GM23338 (cell line): Measurements from ENCODE around the gene THSD7A. TPM values are rescaled to one million over a fixed set of nuclear protein-coding genes. Genes with fewer than 3 reads are reported as not detected.

ENCODE experiments used
- ATAC-seq: fragments of 200-7000 bp; cut with Tn5 transposase; 3 replicates; pipeline ENCODE4 v1.9.1; 2020
- DNase-seq: peaks from one replicate; pipeline ENCODE4 v3.0.0-alpha.2; 2015; ENCODE audit warnings: low spot score
- H2AFZ ChIP-seq: fragments of 200-600 bp; sonication (generic); 2 replicates; pipeline ENCODE4 v1.8.0; 2016; ENCODE audit warnings: antibody characterized with exemption, mild to moderate bottlenecking, moderate library complexity
- H3F3A ChIP-seq: fragments of 200-600 bp; sonication (generic); replicated peaks from 2 replicates; pipeline ENCODE4 v1.8.0; 2017; ENCODE audit warnings: antibody characterized with exemption, mixed run types, low read depth
- H3K27ac ChIP-seq: fragments of 200-600 bp; sonication (generic); 2 replicates; pipeline ENCODE4 v1.6.1; 2016; ENCODE audit warnings: low read depth
- H3K27me3 ChIP-seq: fragments of 200-600 bp; sonication (generic); 2 replicates; pipeline ENCODE4 v1.8.0; 2016; ENCODE audit warnings: mild to moderate bottlenecking, mixed run types, moderate library complexity; ENCODE audit not compliant: insufficient read depth
- H3K36me3 ChIP-seq: fragments of 200-600 bp; sonication (generic); 2 replicates; pipeline ENCODE4 v1.8.0; 2016; ENCODE audit warnings: mild to moderate bottlenecking; ENCODE audit not compliant: insufficient read depth
- H3K4me1 ChIP-seq: fragments of 200-600 bp; sonication (generic); 2 replicates; pipeline ENCODE4 v1.8.0; 2016; ENCODE audit warnings: mild to moderate bottlenecking, moderate library complexity; ENCODE audit not compliant: insufficient read depth
- H3K4me2 ChIP-seq: fragments of 200-600 bp; sonication (generic); 2 replicates; pipeline ENCODE4 v1.7.1; 2017; ENCODE audit warnings: mixed run types
- H3K4me3 ChIP-seq: fragments of 200-600 bp; sonication (generic); 2 replicates; pipeline ENCODE4 v1.6.1; 2016; ENCODE audit warnings: mixed run types
- H3K79me2 ChIP-seq: fragments of 200-600 bp; sonication (generic); replicated peaks from 2 replicates; pipeline ENCODE4 v1.8.0; 2017; ENCODE audit warnings: mild to moderate bottlenecking; ENCODE audit not compliant: insufficient read depth
- H3K9me2 ChIP-seq: fragments of 200-600 bp; sonication (generic); 2 replicates; pipeline ENCODE4 v1.8.0; 2017; ENCODE audit not compliant: insufficient read depth
- H4K20me1 ChIP-seq: fragments of 200-600 bp; sonication (generic); replicated peaks from 2 replicates; pipeline ENCODE4 v1.8.0; 2017; ENCODE audit warnings: mild to moderate bottlenecking; ENCODE audit not compliant: insufficient read depth
- H3K27ac Mint-ChIP-seq: 2 replicates; pipeline ENCODE4 v1.8.0; 2020; ENCODE audit warnings: inconsistent platforms, mild to moderate bottlenecking, moderate library complexity, mixed read lengths
- H3K27me3 Mint-ChIP-seq: 3 replicates; pipeline ENCODE4 v1.8.0; 2022; ENCODE audit warnings: low read depth, mild to moderate bottlenecking, moderate library complexity, mixed read lengths, inconsistent platforms; ENCODE audit not compliant: insufficient read depth, poor library complexity
- H3K36me3 Mint-ChIP-seq: 3 replicates; pipeline ENCODE4 v1.8.0; 2021; ENCODE audit warnings: low read depth, mild to moderate bottlenecking, inconsistent platforms, moderate library complexity, mixed read lengths
- H3K4me1 Mint-ChIP-seq: 3 replicates; pipeline ENCODE4 v1.8.0; 2020; ENCODE audit warnings: mild to moderate bottlenecking, inconsistent platforms, mixed read lengths
- H3K4me3 Mint-ChIP-seq: 3 replicates; pipeline ENCODE4 v1.8.0; 2021; ENCODE audit warnings: moderate library complexity, mild to moderate bottlenecking, inconsistent platforms, mixed read lengths
- H3K9me3 Mint-ChIP-seq: 3 replicates; pipeline ENCODE4 v1.8.0; 2020; ENCODE audit warnings: moderate library complexity, mild to moderate bottlenecking, inconsistent platforms, mixed read lengths
- CTCF ChIP-seq, 2 experiments: fragments of 200-600 bp in 1 of 2; sonication (generic) in 1 of 2; conservative IDR thresholded peaks; 2 replicates each; pipeline versions ENCODE4 v1.5.1 to v1.6.1; 2016 to 2017; ENCODE audit warnings: antibody characterized with exemption in 2 of 2, low read depth in 2 of 2, mild to moderate bottlenecking in 2 of 2, moderate library complexity in 1 of 2
- ETS1 ChIP-seq: IDR thresholded peaks from 2 replicates; pipeline ENCODE4 v1.6.1; 2016; ENCODE audit warnings: antibody characterized with exemption
- EZH2 ChIP-seq: fragments of 200-600 bp; sonication (generic); IDR thresholded peaks from one replicate; pipeline ENCODE4 v1.8.0; 2017; ENCODE audit warnings: antibody characterized with exemption, mild to moderate bottlenecking, low read depth; ENCODE audit not compliant: unreplicated experiment
- ZNF331 ChIP-seq: fragments of 250-450 bp; sonication (Bioruptor Pico); IDR thresholded peaks from 2 replicates; pipeline ENCODE4 v1.5.0; 2020; ENCODE audit warnings: low read depth, mild to moderate bottlenecking, moderate library complexity
- ZNF462 ChIP-seq: fragments of 250-450 bp; sonication (Bioruptor Pico); IDR thresholded peaks from 2 replicates; pipeline ENCODE4 v1.5.0; 2020; ENCODE audit warnings: mild to moderate bottlenecking, moderate library complexity
- polyA plus RNA-seq: library from polyadenylated mRNA; unstranded; fragments of >200 nt; fragmentation: Nextera tagmentation; extraction: Ambion mirVana; gene quantifications from 2 replicates; pipeline ENCODE4 v1.2.1, GENCODE V29; 2016
- total RNA-seq: library from RNA; depleted of rRNA; stranded (reverse); fragments of >200 nt; shearing (Covaris generic); gene quantifications from 2 replicates; pipeline ENCODE4 v1.2.3, GENCODE V29; 2014

The THSD7A gene
- total and polyA plus RNA-seq, 2 experiments from 2014 or later, result 1.3 to 2.1 TPM

GRCh38 chr7:11636274-11636673 is 195.7 kb downstream of the THSD7A start:
- Mint-ChIP-seq H3K36me3 (no peaks in the 10 kb centered on the region), H3K27me3 (no peaks in the 10 kb centered on the region), H3K4me3 (no peak overlapping the region), H3K27ac (peak overlapping the region; percentile 66), H3K9me3 (no peaks in the 10 kb centered on the region), H3K4me1 (peaks cover 13% of the 10 kb centered on the region)
- no peak overlapping the region for H3K27ac ChIP-seq
- H3K27me3 ChIP-seq, result no peaks in the 10 kb centered on the region
- H4K20me1 ChIP-seq, result no peaks in the 10 kb centered on the region
- H3K79me2 ChIP-seq, result no peaks in the 10 kb centered on the region
- 0 out of 2 replicates have a peak, but pooled peaks cover 6% of the 10 kb centered on the region for H3K4me1 ChIP-seq
- DNase-seq, result peak; percentile 27
- H3K9me2 ChIP-seq, result no peaks in the 10 kb centered on the region
- no peaks in the 10 kb centered on the region for H3F3A ChIP-seq
- H3K4me3 ChIP-seq, result no peak overlapping the region
- H3K36me3 ChIP-seq, result no peaks in the 10 kb centered on the region
- H3K4me2 ChIP-seq, result no peak overlapping the region
- peak; percentile 32; the same call in 1 of the 3 replicates for ATAC-seq
- TF ChIP-seq ETS1 (no peak), CTCF (conservative IDR thresholded peaks at IDR 0.05; ENCODE audit: low read depth in 2 of 2) (peak in 1 of 2 experiments; percentile 23; a peak in 2 of 4 replicates), EZH2 (no peak), ZNF331 (CRISPR knock-in tag) (no peak), ZNF462 (CRISPR knock-in tag) (no peak)
- H2AFZ ChIP-seq, result peak overlapping the region; percentile 45
